Measurements from ENCODE around the gene DSE.

Gene DSE

DNA sequence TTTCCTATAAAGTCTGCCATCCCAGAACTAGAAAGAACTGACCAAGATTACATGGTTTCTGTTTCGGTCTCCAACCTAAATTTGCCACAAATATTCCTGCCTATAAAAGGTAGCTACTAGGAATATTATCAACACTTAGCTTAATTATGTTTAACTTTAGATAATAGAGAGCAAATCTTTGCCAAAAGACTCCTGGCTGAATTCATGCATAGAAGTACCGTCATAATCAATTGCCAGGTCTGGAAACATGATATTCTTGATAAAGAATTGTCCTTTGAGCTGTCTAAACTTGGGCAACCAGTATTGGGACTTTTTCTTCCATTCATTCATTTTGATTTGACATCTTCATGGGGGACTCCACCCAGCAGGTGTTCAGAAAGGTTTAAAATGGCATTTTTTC lies 112.9 kb downstream of the DSE start:
- Histone ChIP-seq H3K4me3 (ENCODE audit: low read length) (no peak overlapping the region), H3K27me3 (ENCODE audit: insufficient read depth, low read length) (no peaks in the 10 kb centered on the region), H3K9me3 (ENCODE audit: insufficient read depth, low read depth, low read length) (no peaks in the 10 kb centered on the region), H3K9ac (ENCODE audit: low read depth, low read length) (no peak overlapping the region), H3K36me3 (ENCODE audit: insufficient read depth, low read length) (no peaks in the 10 kb centered on the region), H3K27ac (ENCODE audit: low read depth, low read length) (no peak overlapping the region), H3K4me1 (ENCODE audit: insufficient read depth, low read length) (no peaks in the 10 kb centered on the region)
- WGBS: 94% methylated on average over 2 of the region's 2 CpGs

DNA sequence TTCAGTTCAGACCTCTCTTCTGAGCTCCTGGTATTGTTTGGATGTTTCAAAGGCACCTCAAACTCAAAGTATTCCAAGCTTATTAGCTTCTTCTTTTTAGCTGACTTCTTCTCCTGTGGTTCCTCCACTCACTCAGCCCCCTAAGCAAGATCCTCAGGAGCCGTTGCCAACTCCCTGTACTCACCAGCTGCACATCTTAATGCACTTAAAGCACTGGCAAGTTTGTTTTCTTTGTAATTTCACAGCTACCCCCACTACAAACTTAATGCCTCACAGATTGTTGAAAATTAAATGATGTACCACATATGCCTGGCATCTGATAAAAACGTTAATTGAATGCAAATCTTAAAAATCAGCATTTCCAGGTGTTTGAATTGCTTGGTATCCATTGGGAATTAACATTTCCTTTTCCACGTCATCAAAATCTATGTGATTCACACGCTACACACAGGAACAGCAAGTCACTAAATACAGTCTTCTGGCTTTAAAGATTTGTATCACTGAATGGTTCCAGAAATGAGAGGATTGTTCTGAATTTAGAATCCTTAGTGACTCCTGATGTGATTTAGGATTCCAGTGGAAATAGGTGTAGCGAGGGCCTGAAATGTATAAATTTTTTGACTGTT lies 114.9 kb downstream of the DSE start:
- no peaks in the 10 kb centered on the region for H3K9me3 ChIP-seq (ENCODE audit: insufficient read depth, low read depth, low read length)
- no peaks in the 10 kb centered on the region for H3K4me1 ChIP-seq (ENCODE audit: insufficient read depth, low read length)
- H3K27ac ChIP-seq (ENCODE audit: low read depth, low read length): no peak overlapping the region
- H3K27me3 ChIP-seq (ENCODE audit: insufficient read depth, low read length): no peaks in the 10 kb centered on the region
- H3K9ac ChIP-seq (ENCODE audit: low read depth, low read length): no peak overlapping the region
- WGBS: 92% methylated on average over 5 of the region's 5 CpGs
- H3K36me3 ChIP-seq (ENCODE audit: insufficient read depth, low read length): no peaks in the 10 kb centered on the region
- H3K4me3 ChIP-seq (ENCODE audit: low read length): no peak overlapping the region

DNA sequence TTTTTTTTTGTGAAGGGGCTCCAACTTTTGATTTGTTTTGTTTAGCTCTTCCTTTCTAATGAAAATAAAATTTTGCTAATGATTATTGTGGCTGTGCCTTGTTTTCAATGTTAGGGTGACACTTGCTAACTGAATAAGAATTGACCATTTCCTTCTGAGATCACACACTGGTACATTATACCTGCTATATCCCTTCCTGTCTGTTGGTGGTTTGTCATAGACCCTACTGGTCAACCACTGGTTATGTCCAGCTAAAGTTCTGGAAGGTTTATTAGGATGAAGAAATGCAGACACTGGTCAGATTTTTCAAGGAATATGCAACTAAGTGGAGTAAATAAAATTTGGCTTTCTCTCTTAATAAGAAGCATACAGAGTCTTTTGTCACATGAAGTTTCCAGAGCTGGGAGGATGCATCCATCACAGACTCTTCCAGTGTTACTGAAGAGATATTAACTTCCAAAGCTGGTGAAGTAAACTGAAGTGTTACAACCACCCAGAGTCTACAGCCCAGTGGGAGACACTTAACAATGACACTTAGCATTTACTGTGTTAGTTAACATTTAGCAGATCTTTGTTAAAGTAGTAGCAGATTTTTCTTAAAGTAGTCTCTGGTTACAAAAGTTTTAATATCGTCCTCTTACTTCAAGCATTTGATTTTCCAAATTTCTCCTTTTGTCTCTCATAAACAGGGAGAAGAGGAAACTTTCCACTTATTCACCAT lies 121.0 kb downstream of the DSE start:
- peaks cover 14% of the 10 kb centered on the region; the same call in 1 of the 2 replicates for H3K4me1 ChIP-seq (ENCODE audit: insufficient read depth, low read length)
- H3K27me3 ChIP-seq (ENCODE audit: insufficient read depth, low read length): no peaks in the 10 kb centered on the region
- H3K4me3 ChIP-seq (ENCODE audit: low read length): no peak overlapping the region
- H3K36me3 ChIP-seq (ENCODE audit: insufficient read depth, low read length): no peaks in the 10 kb centered on the region
- H3K27ac ChIP-seq (ENCODE audit: low read depth, low read length): no peak overlapping the region
- no peak overlapping the region for H3K9ac ChIP-seq (ENCODE audit: low read depth, low read length)
- WGBS: 40% methylated on average over 1 of the region's 1 CpG
- H3K9me3 ChIP-seq (ENCODE audit: insufficient read depth, low read depth, low read length): no peaks in the 10 kb centered on the region

DNA sequence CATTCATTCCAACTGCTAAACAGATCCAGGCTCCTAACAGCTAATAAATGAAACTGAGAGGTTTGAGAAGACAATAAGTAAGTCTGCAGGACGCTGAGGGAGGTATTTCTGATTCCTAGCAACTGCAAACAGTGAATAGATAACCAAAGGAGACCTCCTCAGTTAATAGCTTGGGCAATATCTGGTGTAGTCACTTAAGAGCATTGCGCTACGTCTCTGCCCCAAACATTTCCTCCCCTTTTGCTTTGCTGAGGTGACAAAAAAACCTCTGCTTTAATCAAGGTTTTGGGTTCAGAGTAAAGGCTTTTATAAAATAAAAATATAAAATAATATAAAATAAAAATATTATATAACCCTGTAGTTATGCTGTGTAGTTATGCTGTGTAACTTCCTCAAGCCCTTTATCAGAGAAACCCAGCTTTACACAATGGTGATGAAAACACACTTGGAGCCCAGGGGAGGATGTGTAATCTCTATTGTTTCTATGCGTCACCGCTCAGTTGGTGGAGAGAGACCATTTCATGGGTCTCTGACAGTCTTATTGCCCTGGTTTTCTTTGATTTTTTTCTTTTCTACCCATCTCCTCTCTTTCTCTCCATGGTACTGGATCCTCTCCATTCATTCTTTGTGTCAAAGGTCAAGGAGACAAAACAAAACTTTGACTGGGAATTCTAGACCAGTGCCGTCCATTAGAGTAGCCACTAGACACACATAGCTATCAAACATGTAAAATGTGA lies 121.8 kb downstream of the DSE start:
- H3K4me1 ChIP-seq (ENCODE audit: insufficient read depth, low read length): peaks cover 14% of the 10 kb centered on the region; the same call in 1 of the 2 replicates
- WGBS: 61% methylated on average over 5 of the region's 6 CpGs
- H3K4me3 ChIP-seq (ENCODE audit: low read length): no peak overlapping the region
- H3K36me3 ChIP-seq (ENCODE audit: insufficient read depth, low read length): no peaks in the 10 kb centered on the region
- H3K9me3 ChIP-seq (ENCODE audit: insufficient read depth, low read depth, low read length): no peaks in the 10 kb centered on the region
- H3K27me3 ChIP-seq (ENCODE audit: insufficient read depth, low read length): no peaks in the 10 kb centered on the region
- no peak overlapping the region for H3K9ac ChIP-seq (ENCODE audit: low read depth, low read length)
- H3K27ac ChIP-seq (ENCODE audit: low read depth, low read length): no peak overlapping the region
